ENCODE data around the gene ST7. TPM values are rescaled to one million over a fixed set of nuclear protein-coding genes. Genes with fewer than 3 reads are reported as not detected.
A peak's percentile ranks its signal among the peaks of the same experiment; 100 is the strongest.

The ST7 gene
- polyA plus RNA-seq, 1 donor (not counting 4 experiments of a cell fraction or from before 2014, with no cell fraction given): 16.9 TPM

GRCh38 chr7:117084286-117084685 is 131.0 kb downstream of the ST7 start:
- dilution Hi-C loops (cut with MboI; ENCODE audit: extremely low pct_ligation_motif_present, low sequenced_read_pairs): no loop called here
- TF ChIP-seq, protein P1, sequence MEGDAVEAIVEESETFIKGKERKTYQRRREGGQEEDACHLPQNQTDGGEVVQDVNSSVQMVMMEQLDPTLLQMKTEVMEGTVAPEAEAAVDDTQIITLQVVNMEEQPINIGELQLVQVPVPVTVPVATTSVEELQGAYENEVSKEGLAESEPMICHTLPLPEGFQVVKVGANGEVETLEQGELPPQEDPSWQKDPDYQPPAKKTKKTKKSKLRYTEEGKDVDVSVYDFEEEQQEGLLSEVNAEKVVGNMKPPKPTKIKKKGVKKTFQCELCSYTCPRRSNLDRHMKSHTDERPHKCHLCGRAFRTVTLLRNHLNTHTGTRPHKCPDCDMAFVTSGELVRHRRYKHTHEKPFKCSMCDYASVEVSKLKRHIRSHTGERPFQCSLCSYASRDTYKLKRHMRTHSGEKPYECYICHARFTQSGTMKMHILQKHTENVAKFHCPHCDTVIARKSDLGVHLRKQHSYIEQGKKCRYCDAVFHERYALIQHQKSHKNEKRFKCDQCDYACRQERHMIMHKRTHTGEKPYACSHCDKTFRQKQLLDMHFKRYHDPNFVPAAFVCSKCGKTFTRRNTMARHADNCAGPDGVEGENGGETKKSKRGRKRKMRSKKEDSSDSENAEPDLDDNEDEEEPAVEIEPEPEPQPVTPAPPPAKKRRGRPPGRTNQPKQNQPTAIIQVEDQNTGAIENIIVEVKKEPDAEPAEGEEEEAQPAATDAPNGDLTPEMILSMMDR (optimal IDR thresholded peaks at IDR 0.05 in 1 of 3, IDR thresholded peaks at IDR 0.05 in 1 of 3, conservative IDR thresholded peaks at IDR 0.05 in 1 of 3; ENCODE audit: extremely low read depth in 1 of 3, insufficient read depth in 2 of 3, low read length in 3 of 3): no peak
- Histone ChIP-seq H3K27me3 (ENCODE audit: control insufficient read depth, extremely low read depth, insufficient read depth, low read length) (no peaks in the 10 kb centered on the region), H3K79me2 (ENCODE audit: control insufficient read depth, insufficient read depth, low read length) (no peaks in the 10 kb centered on the region), H3K36me3 (ENCODE audit: control insufficient read depth in 2 of 2, extremely low read depth in 1 of 2, insufficient read depth in 2 of 2, low read length in 2 of 2) (no peaks in the 10 kb centered on the region), H3K4me3 (ENCODE audit: control insufficient read depth in 2 of 3, extremely low read depth in 1 of 3, insufficient read depth in 2 of 3, low read depth in 1 of 3, low read length in 3 of 3) (no peak overlapping the region), H3K9ac (ENCODE audit: control insufficient read depth, extremely low read depth, insufficient read depth, low read length) (no peak overlapping the region), H3K9me3 (ENCODE audit: control insufficient read depth, low read depth, low read length) (no peaks in the 10 kb centered on the region), H3K9me1 (ENCODE audit: control insufficient read depth, extremely low read depth, insufficient read depth, low read length) (no peaks in the 10 kb centered on the region), H3K4me2 (ENCODE audit: control insufficient read depth, extremely low read depth, insufficient read depth, low read depth, low read length) (peak overlapping the region; percentile 66), H3K4me1 (ENCODE audit: control insufficient read depth, extremely low read depth, insufficient read depth, low read length) (peaks cover 43% of the 10 kb centered on the region), H2AFZ (ENCODE audit: control insufficient read depth, low read length) (no peak overlapping the region), H3K27ac (ENCODE audit: control insufficient read depth, insufficient read depth, low read length) (peak overlapping the region; percentile 84), H4K20me1 (ENCODE audit: control insufficient read depth, extremely low read depth, insufficient read depth, low read length) (no peaks in the 10 kb centered on the region)
- peak; percentile 83 for FAIRE-seq
- DNase-seq (ENCODE audit: low read depth, low spot score): no peak

GRCh38 chr7:117085275-117085674 is 132.0 kb downstream of the ST7 start:
- H3K4me2 ChIP-seq (ENCODE audit: control insufficient read depth, extremely low read depth, insufficient read depth, low read depth, low read length): peak overlapping the region; percentile 72
- H4K20me1 ChIP-seq (ENCODE audit: control insufficient read depth, extremely low read depth, insufficient read depth, low read length): peaks cover 2% of the 10 kb centered on the region
- no peak for DNase-seq (ENCODE audit: low read depth, low spot score)
- peak overlapping the region; percentile 50 for H3K9ac ChIP-seq (ENCODE audit: control insufficient read depth, extremely low read depth, insufficient read depth, low read length)
- dilution Hi-C loops (cut with MboI; ENCODE audit: extremely low pct_ligation_motif_present, low sequenced_read_pairs): no loop called here
- no peaks in the 10 kb centered on the region for H3K9me1 ChIP-seq (ENCODE audit: control insufficient read depth, extremely low read depth, insufficient read depth, low read length)
- peak overlapping the region in 1 of 3 experiments; percentile 18 for H3K4me3 ChIP-seq (ENCODE audit: control insufficient read depth in 2 of 3, extremely low read depth in 1 of 3, insufficient read depth in 2 of 3, low read depth in 1 of 3, low read length in 3 of 3)
- H3K36me3 ChIP-seq (ENCODE audit: control insufficient read depth in 2 of 2, extremely low read depth in 1 of 2, insufficient read depth in 2 of 2, low read length in 2 of 2): no peaks in the 10 kb centered on the region
- TF ChIP-seq, protein P1 (optimal IDR thresholded peaks at IDR 0.05 in 1 of 3, IDR thresholded peaks at IDR 0.05 in 1 of 3, conservative IDR thresholded peaks at IDR 0.05 in 1 of 3; ENCODE audit: extremely low read depth in 1 of 3, insufficient read depth in 2 of 3, low read length in 3 of 3): no peak
- TF ChIP-seq EZH2 (IDR thresholded peaks at IDR 0.05; ENCODE audit: low read length): no peak
- no peaks in the 10 kb centered on the region for H3K9me3 ChIP-seq (ENCODE audit: control insufficient read depth, low read depth, low read length)
- no peaks in the 10 kb centered on the region for H3K27me3 ChIP-seq (ENCODE audit: control insufficient read depth, extremely low read depth, insufficient read depth, low read length)
- no peak overlapping the region for H2AFZ ChIP-seq (ENCODE audit: control insufficient read depth, low read length)
- peaks cover 43% of the 10 kb centered on the region for H3K4me1 ChIP-seq (ENCODE audit: control insufficient read depth, extremely low read depth, insufficient read depth, low read length)
- H3K79me2 ChIP-seq (ENCODE audit: control insufficient read depth, insufficient read depth, low read length): no peaks in the 10 kb centered on the region
- peak overlapping the region; percentile 84 for H3K27ac ChIP-seq (ENCODE audit: control insufficient read depth, insufficient read depth, low read length)
- peak; percentile 81 for FAIRE-seq
